OCI-LY7 (cell line): ENCODE measurements around the gene ZC3HAV1L.

ENCODE experiments used
- CTCF ChIP-seq: fragments of 200-600 bp; sonication (generic); conservative IDR thresholded peaks from 2 replicates; pipeline ENCODE4 v1.5.1; 2014; ENCODE audit warnings: mild to moderate bottlenecking, antibody characterized with exemption, low read length, moderate library complexity, mixed read lengths
- EZH2phosphoT487 ChIP-seq: fragments of 200-600 bp; sonication (generic); IDR thresholded peaks from 2 replicates; pipeline ENCODE4 v1.6.1; 2018; ENCODE audit warnings: low read depth, borderline replicate concordance, mild to moderate bottlenecking, mixed run types, antibody characterized with exemption, low read length, moderate library complexity, mixed read lengths

- TF ChIP-seq CTCF (no peak), EZH2phosphoT487 (no peak)
These were observed 19.8 kb upstream of the ZC3HAV1L start for GRCh38 chr7:139055674-139056073.
